ENCODE data around the gene EXOC3L4. TPM values are rescaled to one million over a fixed set of nuclear protein-coding genes. Genes with fewer than 3 reads are reported as not detected.
"Not testable (repeated sequence)": the region's sequence is repeated elsewhere in the genome, so short reads cannot be mapped to it uniquely, and the experiment has no call there.

The EXOC3L4 gene
- total and polyA plus RNA-seq, 8 donors: 1.3 to 82.8 (median 16.2) TPM

- H3K4me1 ChIP-seq: peaks cover 42 to 78% (median 55%) of the 10 kb centered on the region in 4 donors
- 40 to 52% (median 49%) methylated on average over 6 to 11 of the region's 11 CpGs for WGBS, 5 donors
- no peak for TF ChIP-seq CTCF (IDR thresholded peaks at IDR 0.05)
- no peak for TF ChIP-seq EP300 (IDR thresholded peaks at IDR 0.05)
- TF ChIP-seq POLR2AphosphoS5 (IDR thresholded peaks at IDR 0.05): no peak
- no peak for TF ChIP-seq POLR2A (IDR thresholded peaks at IDR 0.05)
- no peak for DNase-seq
- H3K27me3 ChIP-seq: no peaks in the 10 kb centered on the region
- H3K27ac ChIP-seq: peak overlapping the region; percentile 65 to 80 (median 78)
- H3K36me3 ChIP-seq: no peaks in the 10 kb centered on the region
- H3K9me3 ChIP-seq: no peaks in the 10 kb centered on the region
- no peak overlapping the region for H3K4me3 ChIP-seq
- intact Hi-C loops (cut with DNase I; ENCODE audit: low total_unique reads): no loop called here
Observed at GRCh38 chr14:103112400-103113243, 18.1 kb downstream of the EXOC3L4 start.

GRCh38 chr14:103113303-103113702 lies 18.8 kb downstream of the EXOC3L4 start:
- WGBS, 5 donors: 76 to 90% (median 78%) methylated on average over 2 to 5 of the region's 5 CpGs

GRCh38 chr14:103113774-103114173 lies 19.2 kb downstream of the EXOC3L4 start:
- 83 to 87% (median 86%) methylated on average over 6 to 13 of the region's 13 CpGs for WGBS, 5 donors
- Histone ChIP-seq H3K27ac (peak overlapping the region in 1 of 5 donors; percentile 84), H3K27me3 (no peaks in the 10 kb centered on the region), H3K36me3 (no peaks in the 10 kb centered on the region), H3K9me3 (no peaks in the 10 kb centered on the region), H3K4me3 (no peak overlapping the region), H3K4me1 (peaks cover 46 to 85% (median 63%) of the 10 kb centered on the region in 4 donors)
- DNase-seq: no peak
- intact Hi-C loops (cut with DNase I; ENCODE audit: low total_unique reads): no loop called here
- no peak for TF ChIP-seq POLR2A (IDR thresholded peaks at IDR 0.05)
- TF ChIP-seq EP300 (IDR thresholded peaks at IDR 0.05): no peak
- TF ChIP-seq POLR2AphosphoS5 (IDR thresholded peaks at IDR 0.05): no peak
- TF ChIP-seq CTCF (IDR thresholded peaks at IDR 0.05): no peak

More at GRCh38 chr14:103113303-103113702, 18.8 kb downstream of the EXOC3L4 start:
- intact Hi-C loops (cut with DNase I; ENCODE audit: low total_unique reads): no loop called here
- no peaks in the 10 kb centered on the region for H3K9me3 ChIP-seq
- no peak overlapping the region for H3K4me3 ChIP-seq
- TF ChIP-seq CTCF (IDR thresholded peaks at IDR 0.05) (no peak), POLR2AphosphoS5 (IDR thresholded peaks at IDR 0.05) (no peak)
- DNase-seq: no peak
- H3K27ac ChIP-seq: peak overlapping the region in 2 of 5 donors; percentile 80
- no peaks in the 10 kb centered on the region for H3K27me3 ChIP-seq
- peaks cover 44 to 84% (median 58%) of the 10 kb centered on the region in 4 donors for H3K4me1 ChIP-seq
- no peaks in the 10 kb centered on the region for H3K36me3 ChIP-seq

GRCh38 chr14:103115086-103115679 lies 20.7 kb downstream of the EXOC3L4 start:
- Histone ChIP-seq H3K4me1 (peaks cover 38 to 87% (median 64%) of the 10 kb centered on the region in 4 donors), H3K4me3 (peak overlapping the region in 3 of 4 donors; percentile 5 to 26 (median 18)), H3K27ac (peak overlapping the region; percentile 10 to 84 (median 75))
- H3K9me3 ChIP-seq; intact Hi-C loops (cut with DNase I; ENCODE audit: low total_unique reads); H3K36me3 ChIP-seq; H3K27me3 ChIP-seq: not testable (repeated sequence)
- 35 to 44% (median 40%) methylated on average over 12 of the region's 12 CpGs for WGBS, 5 donors
- DNase-seq: peak in 1 of 2 donors; percentile 63
